Ovary (tissue), 9 donors: ENCODE data around the gene SH3RF3. TPM values are rescaled to one million over a fixed set of nuclear protein-coding genes. Genes with fewer than 3 reads are reported as not detected.
A peak's percentile ranks its signal among the peaks of the same experiment; 100 is the strongest.
"Not testable (repeated sequence)": the region's sequence is repeated elsewhere in the genome, so short reads cannot be mapped to it uniquely, and the experiment has no call there.

Source experiments
- DNase-seq, 5 donors: peaks; one replicate each; pipeline ENCODE4 v3.0.0-alpha.2; 2019 to 2020
- H3K27ac ChIP-seq, 2 donors: fragments of 200-600 bp; one replicate each; pipeline versions ENCODE4 v1.5.1 to v1.8.0; 2019 to 2022
- H3K27me3 ChIP-seq: fragments of 200-600 bp; one replicate; pipeline ENCODE4 v1.8.0; 2022
- H3K36me3 ChIP-seq: fragments of 200-600 bp; sonication (generic); one replicate; pipeline ENCODE4 v1.5.1; 2019
- H3K4me1 ChIP-seq: one replicate; pipeline ENCODE4 v1.8.1; 2013; ENCODE audit warnings: mild to moderate bottlenecking, moderate library complexity; ENCODE audit not compliant: insufficient read depth
- H3K4me3 ChIP-seq: fragments of 200-600 bp; sonication (generic); one replicate; pipeline ENCODE4 v1.5.1; 2017
- H3K9me3 ChIP-seq, 2 donors: fragments of 200-600 bp in 1 of 2; sonication (generic) in 1 of 2; one replicate each; pipeline versions ENCODE4 v1.5.1 to v1.8.1; 2013 to 2019; ENCODE audit warnings: mild to moderate bottlenecking in 1 of 2, moderate library complexity in 1 of 2
- CTCF ChIP-seq, 3 donors: fragments of 450-650 bp in 2 of 3; fragments of 200-600 bp in 1 of 3; IDR thresholded peaks; one replicate each; pipeline versions ENCODE4 v1.5.1 to v1.8.0; 2016 to 2022; ENCODE audit warnings: antibody characterized with exemption in 3 of 3, mild to moderate bottlenecking in 1 of 3
- EP300 ChIP-seq: sonication (generic); formaldehyde crosslinking; IDR thresholded peaks from one replicate; pipeline ENCODE4 v1.6.1; 2017; ENCODE audit warnings: antibody characterized with exemption
- POLR2A ChIP-seq: fragments of 450-650 bp; IDR thresholded peaks from one replicate; pipeline ENCODE4 v1.6.1; 2017; ENCODE audit warnings: antibody characterized with exemption, mild to moderate bottlenecking, moderate library complexity
- WGBS, 3 donors: extraction: QIAGEN DNeasy Blood & Tissue Kit in 1 of 3; methylation state at CpG; one replicate each; pipeline versions ENCODE4 v1.1.5 to v1.1.7; 2013 to 2017; 5-methylcytosine and 5-hydroxymethylcytosine counted together
- intact Hi-C, 4 donors: fragments of 100-400 bp; cut with DNase I; formaldehyde crosslinking; loops; one replicate each; pipeline versions ENCODE4 v1.11.0 to v1.15.1; 2022 to 2023
- polyA plus RNA-seq, 2 donors: library from polyadenylated mRNA; stranded (reverse); fragments of 200-250 nt in 1 of 2; fragments of 350-450 nt in 1 of 2; fragmentation: Illumina TruSeq in 1 of 2; extraction: RNeasy Lipid Tissue Mini Kit (QIAGEN cat#74804) in 1 of 2; gene quantifications; one replicate each; pipeline ENCODE4 v1.2.3, GENCODE V29; 2013 to 2014
- total RNA-seq, 7 donors: library from RNA; depleted of rRNA in 2 of 7; stranded (reverse); fragments of >200 nt in 2 of 7; fragmentation: NEBNext Ultra II Directional in 3 of 7; extraction: Animal tissue kit (Norgen Biotek cat#: 25700) in 3 of 7; gene quantifications; one replicate each; pipeline versions ENCODE4 v1.1.0 to v1.2.4, GENCODE V29; 2016 to 2023
- donor health status: DM: no; HTN: no; CAD: no; lungs with moderate emphysema.
- donor health status: DM: no; HTN: no; CAD: no.
- donor health status: Bipolar disorder and iron deficiency.
- donor health status: DM: yes; HTN: yes; CAD: no.
- donor health status: DM: no; HTN: no; CAD: no.
- donor health status: DM: yes; HTN: yes; CAD: no.

SH3RF3 gene
- total and polyA plus RNA-seq, 9 donors = 2.7 to 10.1 (median 4.5) TPM

DNA sequence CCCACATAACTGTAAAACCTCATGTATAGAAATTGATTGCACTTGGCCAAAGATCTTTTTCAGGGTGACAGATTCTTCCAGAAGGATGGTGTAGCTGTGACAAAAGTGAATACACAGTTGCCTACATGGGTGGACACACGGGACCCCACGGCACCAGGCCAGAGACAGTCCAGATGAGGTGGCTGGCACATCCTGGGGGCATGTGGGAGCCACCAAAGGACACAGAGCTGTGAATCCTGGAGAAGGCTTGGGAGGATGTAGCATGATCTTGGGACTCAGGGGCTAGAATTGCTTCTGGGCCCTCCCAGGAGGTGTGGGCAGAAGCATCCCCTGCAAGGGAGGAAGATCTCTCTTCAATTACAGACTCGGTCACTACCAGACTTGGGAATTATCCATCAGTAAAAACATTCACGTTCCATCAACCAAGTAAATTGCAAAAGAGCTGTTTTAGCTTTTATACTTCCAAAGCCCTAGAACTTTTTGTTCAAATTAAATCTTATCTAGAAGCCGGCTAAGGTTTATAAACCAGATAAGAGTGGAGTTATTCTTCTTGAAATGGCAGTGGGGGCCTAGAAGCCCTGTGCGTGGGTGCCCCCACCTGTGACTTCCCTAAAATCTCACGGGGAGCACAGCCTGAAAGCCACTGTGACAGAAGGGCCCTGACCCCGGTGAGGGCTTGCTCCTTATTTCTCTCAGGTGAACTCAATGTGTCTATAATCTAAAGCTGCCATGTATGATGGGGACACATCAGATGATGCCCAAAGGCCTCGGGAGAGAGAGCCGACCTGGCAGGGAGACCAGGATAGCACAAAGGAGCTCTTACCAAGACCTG is 403.1 kb downstream of the SH3RF3 start:
- Histone ChIP-seq H3K9me3 (no peaks in the 10 kb centered on the region), H3K36me3 (no peaks in the 10 kb centered on the region), H3K27ac (no peak overlapping the region), H3K4me1 (peaks cover 8% of the 10 kb centered on the region), H3K27me3 (no peaks in the 10 kb centered on the region), H3K4me3 (no peak overlapping the region)
- TF ChIP-seq CTCF (IDR thresholded peaks at IDR 0.05) (no peak), POLR2A (no peak), EP300 (no peak)
- intact Hi-C loops = no loop called here
- 79 to 85% (median 83%) methylated on average over 10 of the region's 10 CpGs for WGBS, 3 donors
- DNase-seq = peak in 1 of 5 donors; percentile 3

DNA sequence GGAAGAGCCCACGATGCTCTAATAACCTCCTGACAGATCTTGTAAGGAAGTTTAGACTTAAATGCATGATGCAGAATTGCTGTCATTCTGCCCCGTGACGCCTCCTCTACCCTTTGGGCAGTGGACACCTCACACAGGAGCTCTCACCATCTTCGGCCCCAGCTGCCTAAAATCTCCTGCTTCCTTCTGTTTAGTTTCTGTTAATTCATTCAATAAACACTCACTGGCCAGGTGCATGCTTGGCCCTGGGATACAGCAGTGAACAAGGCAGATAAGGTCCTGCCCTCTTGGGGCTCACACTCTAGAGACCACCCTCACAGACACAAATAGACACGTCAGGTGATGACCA is 403.7 kb downstream of the SH3RF3 start:
- H3K4me3 ChIP-seq = no peak overlapping the region
- no peak for DNase-seq
- H3K4me1 ChIP-seq = peaks cover 8% of the 10 kb centered on the region
- no peak overlapping the region for H3K27ac ChIP-seq
- intact Hi-C loops = no loop called here
- WGBS, 3 donors = 85 to 90% (median 88%) methylated on average over 5 of the region's 5 CpGs
- no peaks in the 10 kb centered on the region for H3K27me3 ChIP-seq
- H3K36me3 ChIP-seq = no peaks in the 10 kb centered on the region
- TF ChIP-seq EP300 (no peak), POLR2A (no peak), CTCF (IDR thresholded peaks at IDR 0.05) (no peak)
- H3K9me3 ChIP-seq = no peaks in the 10 kb centered on the region

GRCh38 chr2:109533823-109534222 is 404.8 kb downstream of the SH3RF3 start:
- no peak for TF ChIP-seq CTCF (IDR thresholded peaks at IDR 0.05)
- no peak for TF ChIP-seq POLR2A
- no peak for TF ChIP-seq EP300
- no peaks in the 10 kb centered on the region for H3K27me3 ChIP-seq
- intact Hi-C loops = no loop called here
- H3K27ac ChIP-seq = no peak overlapping the region
- H3K4me3 ChIP-seq = no peak overlapping the region
- peaks cover 9% of the 10 kb centered on the region for H3K4me1 ChIP-seq
- DNase-seq = peak in 1 of 5 donors; percentile 2
- WGBS, 3 donors = 82 to 84% (median 82%) methylated on average over 7 of the region's 7 CpGs
- no peaks in the 10 kb centered on the region for H3K9me3 ChIP-seq
- no peaks in the 10 kb centered on the region for H3K36me3 ChIP-seq

DNA sequence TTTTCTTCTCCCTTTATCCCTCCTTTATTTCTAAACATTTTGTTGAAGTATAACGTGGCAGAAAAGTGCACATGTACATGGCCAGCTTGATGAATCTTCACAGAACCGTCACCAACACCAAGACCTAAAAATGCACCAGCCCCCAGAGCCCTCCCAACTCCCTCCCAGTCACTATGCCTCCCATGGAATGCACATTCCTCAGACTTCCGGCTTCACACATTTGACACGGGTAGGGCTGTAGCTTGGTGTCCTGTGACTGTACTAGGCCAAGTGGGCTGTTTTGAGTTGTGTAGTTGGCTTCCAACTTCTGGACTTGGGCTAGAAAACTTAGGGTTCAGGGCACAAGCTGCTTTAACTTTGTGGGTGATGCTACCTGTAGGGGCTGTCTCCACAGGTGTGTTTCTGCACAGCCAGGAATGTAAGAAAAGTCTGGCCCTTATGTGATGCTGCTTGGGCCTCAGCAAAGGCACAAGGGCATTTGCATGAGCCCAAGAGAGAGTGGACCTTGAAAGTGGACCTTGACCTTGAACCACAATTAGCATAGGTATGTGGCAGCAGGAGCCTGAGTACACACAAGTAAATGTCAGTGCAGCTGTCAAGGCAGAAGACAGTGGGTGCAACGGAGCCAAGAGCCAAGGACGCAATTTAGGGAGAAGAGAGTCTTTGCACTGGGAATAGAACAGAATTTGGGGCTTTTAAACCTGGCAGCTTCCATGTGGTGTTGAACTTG is 406.4 kb downstream of the SH3RF3 start:
- Histone ChIP-seq H3K4me1 (peaks cover 6% of the 10 kb centered on the region), H3K9me3 (no peaks in the 10 kb centered on the region), H3K27me3 (no peaks in the 10 kb centered on the region), H3K36me3 (no peaks in the 10 kb centered on the region), H3K27ac (no peak overlapping the region), H3K4me3 (no peak overlapping the region)
- intact Hi-C loops = no loop called here
- 51 to 68% (median 54%) methylated on average over 6 of the region's 6 CpGs for WGBS, 3 donors
- TF ChIP-seq EP300 = no peak
- TF ChIP-seq CTCF (IDR thresholded peaks at IDR 0.05) = no peak
- no peak for TF ChIP-seq POLR2A
- peak in 1 of 5 donors; percentile 3 for DNase-seq

DNA sequence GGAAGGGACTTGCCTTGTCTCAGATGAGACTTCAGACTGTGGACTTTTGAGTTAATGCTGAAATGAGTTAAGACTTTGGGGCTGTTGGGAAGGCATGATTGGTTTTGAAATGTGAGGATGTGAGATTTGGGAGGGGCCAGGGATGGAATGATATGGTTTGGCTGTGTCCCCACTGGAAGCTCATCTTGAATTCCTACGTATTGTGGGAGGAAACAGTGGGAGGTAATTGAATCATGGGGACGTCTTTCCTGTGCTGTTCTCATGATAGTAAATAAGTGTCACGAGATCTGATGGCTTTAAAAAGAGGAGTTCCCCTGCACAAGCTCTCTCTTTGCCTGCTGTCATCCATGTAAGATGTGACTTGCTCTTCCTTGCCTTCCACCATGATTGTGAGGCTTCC is 407.6 kb downstream of the SH3RF3 start:
- H3K27me3 ChIP-seq, H3K4me3 ChIP-seq, H3K27ac ChIP-seq, DNase-seq, H3K36me3 ChIP-seq, intact Hi-C loops, H3K4me1 ChIP-seq, H3K9me3 ChIP-seq: not testable (repeated sequence)
- WGBS, 3 donors = 38 to 50% (median 45%) methylated on average over 3 of the region's 3 CpGs
